ENCODE data around the gene DTX1. TPM values are rescaled to one million over a fixed set of nuclear protein-coding genes. Genes with fewer than 3 reads are reported as not detected.

The DTX1 gene
- total RNA-seq, 1 donor from 2014 or later: 62.8 TPM

GRCh38 chr12:113083863-113084435 is 27.4 kb downstream of the DTX1 start:
- Mint-ChIP-seq H3K27me3 (ENCODE audit: unreplicated experiment) (peaks cover 28% of the 10 kb centered on the region), H3K27ac (ENCODE audit: unreplicated experiment) (no peak overlapping the region), H3K9me3 (ENCODE audit: unreplicated experiment) (no peaks in the 10 kb centered on the region), H3K4me1 (ENCODE audit: unreplicated experiment) (peaks cover 38% of the 10 kb centered on the region), H3K36me3 (ENCODE audit: low read depth, unreplicated experiment) (peaks cover 56% of the 10 kb centered on the region), H3K4me3 (ENCODE audit: unreplicated experiment) (no peak overlapping the region)
- no peak for DNase-seq (ENCODE audit: low spot score)
- TF ChIP-seq CTCF (IDR thresholded peaks at IDR 0.05; ENCODE audit: unreplicated experiment): no peak

GRCh38 chr12:113086249-113087164 is 30.0 kb downstream of the DTX1 start:
- no peaks in the 10 kb centered on the region for H3K9me3 Mint-ChIP-seq (ENCODE audit: unreplicated experiment)
- peaks cover 42% of the 10 kb centered on the region for H3K36me3 Mint-ChIP-seq (ENCODE audit: low read depth, unreplicated experiment)
- H3K27me3 Mint-ChIP-seq (ENCODE audit: unreplicated experiment): peaks cover 32% of the 10 kb centered on the region
- H3K27ac Mint-ChIP-seq (ENCODE audit: unreplicated experiment): peak overlapping the region; percentile 74
- peaks cover 58% of the 10 kb centered on the region for H3K4me1 Mint-ChIP-seq (ENCODE audit: unreplicated experiment)
- DNase-seq (ENCODE audit: low spot score): no peak
- no peak for TF ChIP-seq CTCF (IDR thresholded peaks at IDR 0.05; ENCODE audit: unreplicated experiment)
- peak overlapping the region; percentile 47 for H3K4me3 Mint-ChIP-seq (ENCODE audit: unreplicated experiment)

- no peak for TF ChIP-seq CTCF (IDR thresholded peaks at IDR 0.05; ENCODE audit: unreplicated experiment)
- no peak overlapping the region for H3K27ac Mint-ChIP-seq (ENCODE audit: unreplicated experiment)
- DNase-seq (ENCODE audit: low spot score): no peak
- H3K9me3 Mint-ChIP-seq (ENCODE audit: unreplicated experiment): no peaks in the 10 kb centered on the region
- peaks cover 64% of the 10 kb centered on the region for H3K4me1 Mint-ChIP-seq (ENCODE audit: unreplicated experiment)
- peaks cover 32% of the 10 kb centered on the region for H3K27me3 Mint-ChIP-seq (ENCODE audit: unreplicated experiment)
- peaks cover 37% of the 10 kb centered on the region for H3K36me3 Mint-ChIP-seq (ENCODE audit: low read depth, unreplicated experiment)
- no peak overlapping the region for H3K4me3 Mint-ChIP-seq (ENCODE audit: unreplicated experiment)
Measured at GRCh38 chr12:113087193-113087592, 30.7 kb downstream of the DTX1 start.

GRCh38 chr12:113088037-113088436 is 31.5 kb downstream of the DTX1 start:
- Mint-ChIP-seq H3K27ac (ENCODE audit: unreplicated experiment) (peak overlapping the region; percentile 70), H3K36me3 (ENCODE audit: low read depth, unreplicated experiment) (peaks cover 33% of the 10 kb centered on the region), H3K9me3 (ENCODE audit: unreplicated experiment) (no peaks in the 10 kb centered on the region), H3K4me3 (ENCODE audit: unreplicated experiment) (peak overlapping the region; percentile 65), H3K4me1 (ENCODE audit: unreplicated experiment) (peaks cover 72% of the 10 kb centered on the region), H3K27me3 (ENCODE audit: unreplicated experiment) (peaks cover 34% of the 10 kb centered on the region)
- DNase-seq (ENCODE audit: low spot score): no peak
- TF ChIP-seq CTCF (IDR thresholded peaks at IDR 0.05; ENCODE audit: unreplicated experiment): no peak
